ENCODE data around the gene TIMP2.

- TF ChIP-seq, protein P1, sequence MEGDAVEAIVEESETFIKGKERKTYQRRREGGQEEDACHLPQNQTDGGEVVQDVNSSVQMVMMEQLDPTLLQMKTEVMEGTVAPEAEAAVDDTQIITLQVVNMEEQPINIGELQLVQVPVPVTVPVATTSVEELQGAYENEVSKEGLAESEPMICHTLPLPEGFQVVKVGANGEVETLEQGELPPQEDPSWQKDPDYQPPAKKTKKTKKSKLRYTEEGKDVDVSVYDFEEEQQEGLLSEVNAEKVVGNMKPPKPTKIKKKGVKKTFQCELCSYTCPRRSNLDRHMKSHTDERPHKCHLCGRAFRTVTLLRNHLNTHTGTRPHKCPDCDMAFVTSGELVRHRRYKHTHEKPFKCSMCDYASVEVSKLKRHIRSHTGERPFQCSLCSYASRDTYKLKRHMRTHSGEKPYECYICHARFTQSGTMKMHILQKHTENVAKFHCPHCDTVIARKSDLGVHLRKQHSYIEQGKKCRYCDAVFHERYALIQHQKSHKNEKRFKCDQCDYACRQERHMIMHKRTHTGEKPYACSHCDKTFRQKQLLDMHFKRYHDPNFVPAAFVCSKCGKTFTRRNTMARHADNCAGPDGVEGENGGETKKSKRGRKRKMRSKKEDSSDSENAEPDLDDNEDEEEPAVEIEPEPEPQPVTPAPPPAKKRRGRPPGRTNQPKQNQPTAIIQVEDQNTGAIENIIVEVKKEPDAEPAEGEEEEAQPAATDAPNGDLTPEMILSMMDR (IDR thresholded peaks at IDR 0.05): no peak
- TF ChIP-seq POLR2A (IDR thresholded peaks at IDR 0.05): no peak
- no peak for TF ChIP-seq EP300 (IDR thresholded peaks at IDR 0.05)
Observed at GRCh38 chr17:78944956-78945355, 19.8 kb upstream of the TIMP2 start.

Measured in tibial nerve (tissue), 4 donors.